Activated B cell treated with CpG ODN at 0.5 μM for 24 hours (primary cell): Measurements from ENCODE around the gene SH3RF2. TPM values are rescaled to one million over a fixed set of nuclear protein-coding genes. Genes with fewer than 3 reads are reported as not detected.

Source experiments
- ATAC-seq: fragments of 200-7000 bp; cut with Tn5 transposase; one replicate; pipeline ENCODE4 v1.10.0; 2021; ENCODE audit warnings: low read depth, mild to moderate bottlenecking, moderate library complexity
- CTCF ChIA-PET: fragments of 350-600 bp; sonication (Branson Sonifier 250); formaldehyde crosslinking; loops from one replicate; lab custom pipeline; 2021; ENCODE audit warnings: antibody characterized with exemption; lab: Charles Lee
- POLR2A ChIA-PET: fragments of 350-600 bp; sonication (Branson Sonifier 250); formaldehyde crosslinking; loops from one replicate; lab custom pipeline; 2021; ENCODE audit warnings: antibody characterized with exemption; lab: Charles Lee
- DNase-seq: peaks from one replicate; pipeline ENCODE4 v3.0.0; 2022
- H3K27ac Mint-ChIP-seq: one replicate; pipeline ENCODE4 v1.8.0; 2020; ENCODE audit warnings: mixed read lengths
- H3K27me3 Mint-ChIP-seq: one replicate; pipeline ENCODE4 v1.8.0; 2021; ENCODE audit warnings: mixed read lengths
- H3K36me3 Mint-ChIP-seq: one replicate; pipeline ENCODE4 v1.8.0; 2021; ENCODE audit warnings: low read depth, mixed read lengths
- H3K4me1 Mint-ChIP-seq: one replicate; pipeline ENCODE4 v1.8.0; 2021; ENCODE audit warnings: mixed read lengths
- H3K4me3 Mint-ChIP-seq: one replicate; pipeline ENCODE4 v1.8.0; 2020; ENCODE audit warnings: mild to moderate bottlenecking, mixed read lengths
- H3K9me3 Mint-ChIP-seq: one replicate; pipeline ENCODE4 v1.8.0; 2020; ENCODE audit warnings: mixed read lengths
- intact Hi-C: fragments of 100-400 bp; cut with micrococcal nuclease; formaldehyde crosslinking; loops from one replicate; pipeline ENCODE4 v1.15.1; 2024
- total RNA-seq: library from RNA; stranded (reverse); gene quantifications from 2 replicates; pipeline ENCODE4 v1.2.3, GENCODE V29; 2022
- TF ChIP-seq, protein P1 (sequence below): fragments of 200-600 bp; IDR thresholded peaks from one replicate; pipeline ENCODE4 v1.8.0; 2022; ENCODE audit warnings: antibody characterized with exemption, mild to moderate bottlenecking

Gene SH3RF2
- total RNA-seq, 1 donor from 2014 or later, result not detected

DNA sequence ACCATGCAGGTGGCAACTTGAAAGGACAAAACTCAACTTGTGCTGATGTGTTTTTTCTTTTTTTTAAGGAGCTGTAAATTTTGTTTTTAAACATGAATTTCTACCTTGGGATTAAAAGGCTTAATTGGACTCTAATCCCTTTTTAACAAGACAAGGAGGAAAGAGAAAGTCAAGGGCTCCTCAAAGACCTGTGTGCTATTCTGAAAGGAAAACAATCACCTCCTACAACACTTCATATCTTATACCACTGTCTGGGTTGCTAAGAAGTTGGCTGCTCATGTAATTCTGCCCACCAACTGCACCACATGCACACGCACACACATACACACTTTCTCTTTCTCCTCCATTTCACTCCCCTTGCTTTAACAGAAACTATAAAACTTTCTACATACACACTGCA is 78.6 kb downstream of the SH3RF2 start:
- H3K4me1 Mint-ChIP-seq, result no peaks in the 10 kb centered on the region
- POLR2A ChIA-PET, result no interaction called here
- ATAC-seq (no peak), DNase-seq (no peak)
- H3K9me3 Mint-ChIP-seq, result no peaks in the 10 kb centered on the region
- H3K27me3 Mint-ChIP-seq, result peaks cover 4% of the 10 kb centered on the region
- TF ChIP-seq, protein P1, sequence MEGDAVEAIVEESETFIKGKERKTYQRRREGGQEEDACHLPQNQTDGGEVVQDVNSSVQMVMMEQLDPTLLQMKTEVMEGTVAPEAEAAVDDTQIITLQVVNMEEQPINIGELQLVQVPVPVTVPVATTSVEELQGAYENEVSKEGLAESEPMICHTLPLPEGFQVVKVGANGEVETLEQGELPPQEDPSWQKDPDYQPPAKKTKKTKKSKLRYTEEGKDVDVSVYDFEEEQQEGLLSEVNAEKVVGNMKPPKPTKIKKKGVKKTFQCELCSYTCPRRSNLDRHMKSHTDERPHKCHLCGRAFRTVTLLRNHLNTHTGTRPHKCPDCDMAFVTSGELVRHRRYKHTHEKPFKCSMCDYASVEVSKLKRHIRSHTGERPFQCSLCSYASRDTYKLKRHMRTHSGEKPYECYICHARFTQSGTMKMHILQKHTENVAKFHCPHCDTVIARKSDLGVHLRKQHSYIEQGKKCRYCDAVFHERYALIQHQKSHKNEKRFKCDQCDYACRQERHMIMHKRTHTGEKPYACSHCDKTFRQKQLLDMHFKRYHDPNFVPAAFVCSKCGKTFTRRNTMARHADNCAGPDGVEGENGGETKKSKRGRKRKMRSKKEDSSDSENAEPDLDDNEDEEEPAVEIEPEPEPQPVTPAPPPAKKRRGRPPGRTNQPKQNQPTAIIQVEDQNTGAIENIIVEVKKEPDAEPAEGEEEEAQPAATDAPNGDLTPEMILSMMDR, result no peak
- intact Hi-C loops, result no loop called here
- CTCF ChIA-PET, result no interaction called here
- H3K27ac Mint-ChIP-seq, result no peak overlapping the region
- H3K4me3 Mint-ChIP-seq, result no peak overlapping the region
- no peaks in the 10 kb centered on the region for H3K36me3 Mint-ChIP-seq

DNA sequence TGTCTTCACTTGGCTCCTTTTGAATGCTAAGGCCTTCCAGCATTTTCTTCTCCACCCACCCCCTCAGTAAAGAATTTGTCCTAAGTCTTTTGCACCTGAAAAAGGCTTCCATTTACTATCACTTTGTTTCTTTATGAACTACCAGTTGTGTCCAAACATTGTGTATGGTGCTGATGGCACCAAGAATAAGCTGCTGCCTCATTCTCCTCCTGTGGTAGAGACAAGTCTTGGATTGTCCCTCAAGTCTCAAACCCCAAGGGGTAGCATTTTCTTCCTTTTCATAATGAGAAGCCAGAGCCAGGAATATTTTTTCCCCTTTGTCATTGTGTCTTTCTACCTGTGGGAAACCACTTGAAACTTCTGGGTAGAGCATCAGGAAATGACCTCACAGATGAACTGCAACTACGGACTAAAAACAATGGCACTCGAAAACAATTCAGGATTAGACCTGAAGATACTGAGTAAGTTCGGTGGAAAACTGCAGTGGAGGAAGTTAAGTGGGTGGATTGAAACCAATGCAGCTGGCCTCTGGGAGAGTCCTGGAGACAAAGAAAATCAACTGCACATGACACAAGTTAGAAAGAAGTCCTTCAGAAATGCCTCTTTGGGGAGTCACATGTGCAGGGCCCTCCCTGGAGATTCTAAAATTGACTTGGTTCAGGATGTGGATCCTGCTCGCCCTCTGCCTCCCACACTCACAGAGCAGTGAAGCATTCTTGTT is 80.5 kb downstream of the SH3RF2 start:
- H3K4me3 Mint-ChIP-seq, result no peak overlapping the region
- no peak for ATAC-seq
- no peaks in the 10 kb centered on the region for H3K9me3 Mint-ChIP-seq
- H3K27me3 Mint-ChIP-seq, result peaks cover 4% of the 10 kb centered on the region
- TF ChIP-seq, protein P1, result no peak
- H3K36me3 Mint-ChIP-seq, result no peaks in the 10 kb centered on the region
- DNase-seq, result no peak
- POLR2A ChIA-PET, result no interaction called here
- H3K4me1 Mint-ChIP-seq, result no peaks in the 10 kb centered on the region
- intact Hi-C loops, result no loop called here
- CTCF ChIA-PET, result no interaction called here
- H3K27ac Mint-ChIP-seq, result no peak overlapping the region

DNA sequence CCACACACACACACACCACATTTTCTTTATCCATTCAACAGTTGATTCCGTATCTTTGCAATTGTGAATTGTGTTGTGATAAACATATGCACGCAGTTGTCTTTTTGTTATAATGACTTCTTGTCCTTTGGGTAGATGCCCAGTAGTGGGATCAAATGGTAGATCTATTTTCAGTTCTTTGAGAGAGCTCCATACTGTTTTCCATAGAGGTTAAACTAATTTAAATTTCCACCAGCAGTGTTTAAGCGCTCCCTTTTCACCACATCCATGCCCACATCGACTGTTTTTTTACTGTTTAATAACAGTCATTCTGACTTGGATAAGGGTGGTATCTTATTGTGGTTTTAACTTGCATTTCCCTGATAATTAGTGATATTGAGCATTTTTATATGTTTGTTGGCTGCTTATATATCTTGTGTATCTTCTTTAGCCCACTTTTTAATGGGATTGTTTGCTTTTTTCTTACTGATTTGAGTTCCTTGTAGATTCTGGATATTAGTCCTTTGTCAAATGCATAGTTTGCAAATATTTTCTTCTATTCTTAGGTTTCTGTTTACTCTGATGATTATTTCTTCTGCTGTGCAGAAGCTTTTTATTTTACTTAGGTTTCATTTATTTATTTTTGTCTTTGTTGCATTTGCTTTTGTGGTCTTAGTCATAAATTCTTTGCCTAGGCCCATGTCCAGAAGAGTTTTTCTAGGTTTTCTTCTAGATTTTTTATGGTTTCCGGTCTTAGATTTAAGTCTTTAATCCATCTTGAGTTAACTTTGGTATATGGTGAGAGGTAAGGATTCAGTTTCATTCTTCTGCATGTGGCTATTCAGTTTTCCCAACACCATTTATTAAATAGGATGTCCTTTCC is 82.4 kb downstream of the SH3RF2 start:
- H3K27me3 Mint-ChIP-seq, result no peaks in the 10 kb centered on the region
- ChIA-PET POLR2A (no interaction called here), CTCF (no interaction called here)
- DNase-seq (no peak), ATAC-seq (no peak)
- H3K36me3 Mint-ChIP-seq, result no peaks in the 10 kb centered on the region
- H3K4me3 Mint-ChIP-seq, result no peak overlapping the region
- no peak overlapping the region for H3K27ac Mint-ChIP-seq
- TF ChIP-seq, protein P1, result no peak
- intact Hi-C loops, result no loop called here
- no peaks in the 10 kb centered on the region for H3K9me3 Mint-ChIP-seq
- no peaks in the 10 kb centered on the region for H3K4me1 Mint-ChIP-seq

DNA sequence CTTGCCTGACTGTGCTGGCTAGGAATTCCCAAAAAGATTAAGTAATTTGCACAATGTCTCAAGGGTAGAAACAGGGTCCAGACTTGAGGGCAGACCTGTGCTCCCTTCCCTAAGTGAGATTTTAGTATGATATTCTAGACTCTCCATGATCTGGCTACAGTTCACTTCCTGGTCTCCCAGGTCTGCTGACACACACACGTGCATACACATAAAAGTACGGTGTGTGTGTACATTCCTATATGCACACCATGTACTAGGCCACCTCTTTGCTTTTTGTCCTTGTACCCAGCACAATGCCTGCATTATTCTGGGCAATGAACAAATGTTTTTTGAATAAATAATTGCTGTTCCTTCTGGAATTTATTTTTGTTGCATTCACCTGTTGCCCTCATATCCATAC is 83.7 kb downstream of the SH3RF2 start:
- intact Hi-C loops, result no loop called here
- CTCF ChIA-PET, result no interaction called here
- ATAC-seq (no peak), DNase-seq (no peak)
- no peaks in the 10 kb centered on the region for H3K9me3 Mint-ChIP-seq
- TF ChIP-seq, protein P1, result no peak
- POLR2A ChIA-PET, result no interaction called here
- no peaks in the 10 kb centered on the region for H3K36me3 Mint-ChIP-seq
- no peak overlapping the region for H3K4me3 Mint-ChIP-seq
- H3K4me1 Mint-ChIP-seq, result no peaks in the 10 kb centered on the region
- H3K27ac Mint-ChIP-seq, result no peak overlapping the region
- H3K27me3 Mint-ChIP-seq, result no peaks in the 10 kb centered on the region

DNA sequence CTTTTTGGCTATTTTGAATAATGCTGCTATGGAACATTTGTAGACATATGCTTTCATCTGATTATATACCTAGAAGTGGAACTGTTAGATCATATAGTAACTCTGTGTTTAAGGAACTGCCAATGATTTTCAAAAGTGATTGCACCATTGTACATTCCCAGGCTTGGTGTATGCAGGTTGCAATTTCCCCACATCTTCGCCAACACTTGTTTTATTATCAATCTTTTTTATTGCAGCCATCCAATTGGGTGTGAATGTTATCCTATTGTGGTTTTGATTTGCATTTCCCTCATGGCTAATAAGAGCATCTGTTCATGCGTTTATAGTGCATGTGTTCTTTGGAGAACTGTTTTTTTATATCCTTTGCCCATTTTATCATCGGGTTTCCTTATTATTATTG is 87.7 kb downstream of the SH3RF2 start:
- ChIA-PET POLR2A (no interaction called here), CTCF (no interaction called here)
- DNase-seq (no peak), ATAC-seq (no peak)
- H3K4me1 Mint-ChIP-seq, result no peaks in the 10 kb centered on the region
- intact Hi-C loops, result no loop called here
- TF ChIP-seq, protein P1, result no peak
- H3K4me3 Mint-ChIP-seq, result no peak overlapping the region
- H3K36me3 Mint-ChIP-seq, result no peaks in the 10 kb centered on the region
- no peaks in the 10 kb centered on the region for H3K9me3 Mint-ChIP-seq
- H3K27ac Mint-ChIP-seq, result no peak overlapping the region
- H3K27me3 Mint-ChIP-seq, result no peaks in the 10 kb centered on the region
